LNCAP (cell line): Measurements from ENCODE around the gene SHC2.

Experiments used
- CTCF ChIP-seq: fragments of 450-650 bp; IDR thresholded peaks from 2 replicates; pipeline ENCODE4 v1.5.1; 2017; ENCODE audit warnings: mild to moderate bottlenecking

SHC2 gene

GRCh38 chr19:460877-461720, at the start of gene SHC2:
Gene SHC2 (minus strand): TSS chr19:461033. CDS start chr19:460996, 37 bp downstream.
- TF ChIP-seq CTCF = no peak

GRCh38 chr19:508204-509150, 47.6 kb upstream of the SHC2 start:
- TF ChIP-seq CTCF = no peak

- TF ChIP-seq CTCF = no peak
These were observed 46.7 kb upstream of the SHC2 start, which contains the start of gene TPGS1 for GRCh38 chr19:507286-508203. Gene TPGS1 (plus strand): TSS chr19:507497. CDS start chr19:507507, 10 bp downstream.

DNA sequence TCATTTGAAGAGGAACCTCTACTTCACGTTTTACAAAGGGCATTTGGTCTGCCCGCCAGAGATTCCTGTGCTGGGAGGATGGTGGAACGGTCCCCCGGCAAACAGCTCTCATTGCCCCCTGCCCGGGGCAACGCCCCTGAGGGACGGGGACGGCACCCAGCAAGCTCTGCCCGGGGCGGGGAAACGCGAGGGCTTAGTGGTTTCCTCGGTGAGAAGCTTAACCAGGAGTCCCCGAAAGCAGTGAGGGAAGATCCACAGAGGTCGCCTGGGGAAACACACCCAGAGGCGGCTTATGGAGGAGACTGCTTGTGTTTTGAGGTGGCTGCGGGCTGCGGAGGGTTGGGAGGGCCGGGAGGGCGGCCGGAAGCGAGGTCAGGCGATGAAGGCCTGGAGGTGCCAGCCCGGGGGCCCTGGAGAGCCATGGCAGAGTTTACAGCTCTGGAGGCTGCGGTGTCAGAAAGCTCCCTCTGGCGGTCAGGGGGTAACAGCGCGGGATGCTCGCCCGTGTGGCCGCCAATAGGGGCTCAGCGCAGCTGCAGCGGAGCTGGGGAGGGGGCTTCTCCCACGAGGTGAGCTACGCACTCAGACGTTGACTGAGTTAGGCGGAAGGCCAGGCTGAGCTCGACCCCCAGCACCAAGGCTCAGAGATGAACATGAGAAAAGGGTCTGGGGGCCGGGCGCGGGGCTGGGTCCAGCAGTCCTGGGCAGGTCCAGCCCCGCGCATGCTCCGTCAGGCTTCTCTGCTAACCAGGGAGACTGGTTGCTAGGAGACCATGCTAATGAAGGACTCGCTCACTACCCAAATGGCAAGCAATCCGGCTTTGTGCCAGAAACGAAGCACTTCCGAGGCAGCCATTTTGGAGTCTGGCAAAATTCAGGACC, 45.8 kb upstream of the SHC2 start:
- peak; percentile 93 for TF ChIP-seq CTCF

- TF ChIP-seq CTCF = no peak
These were observed 43.8 kb upstream of the SHC2 start for GRCh38 chr19:504616-505015.

GRCh38 chr19:501646-502045, 40.8 kb upstream of the SHC2 start:
- no peak for TF ChIP-seq CTCF
